ENCODE results near the gene ASTN2.
A peak's percentile ranks its signal among the peaks of the same experiment; 100 is the strongest.

The ASTN2 gene

DNA sequence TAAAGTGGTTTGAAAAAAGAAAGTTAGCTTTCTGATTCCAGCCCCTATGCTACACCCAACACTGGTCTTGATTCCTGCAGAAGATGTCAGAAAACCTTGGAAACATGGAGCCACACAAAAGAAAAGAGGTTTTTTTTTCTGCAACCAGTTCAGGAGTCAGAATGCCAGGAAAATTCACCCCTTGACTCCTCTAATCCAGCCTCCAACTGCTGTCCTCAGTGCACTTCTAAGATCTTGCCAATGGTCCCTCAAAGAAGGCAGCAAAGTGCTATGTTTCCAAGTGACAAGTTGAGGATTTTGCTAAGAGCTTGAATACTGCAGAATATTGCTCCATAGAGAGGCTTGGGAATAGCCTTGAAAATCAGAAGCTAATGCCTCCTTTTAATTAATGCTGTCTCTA lies 617.6 kb downstream of the ASTN2 start:
- TF ChIP-seq, protein P1, sequence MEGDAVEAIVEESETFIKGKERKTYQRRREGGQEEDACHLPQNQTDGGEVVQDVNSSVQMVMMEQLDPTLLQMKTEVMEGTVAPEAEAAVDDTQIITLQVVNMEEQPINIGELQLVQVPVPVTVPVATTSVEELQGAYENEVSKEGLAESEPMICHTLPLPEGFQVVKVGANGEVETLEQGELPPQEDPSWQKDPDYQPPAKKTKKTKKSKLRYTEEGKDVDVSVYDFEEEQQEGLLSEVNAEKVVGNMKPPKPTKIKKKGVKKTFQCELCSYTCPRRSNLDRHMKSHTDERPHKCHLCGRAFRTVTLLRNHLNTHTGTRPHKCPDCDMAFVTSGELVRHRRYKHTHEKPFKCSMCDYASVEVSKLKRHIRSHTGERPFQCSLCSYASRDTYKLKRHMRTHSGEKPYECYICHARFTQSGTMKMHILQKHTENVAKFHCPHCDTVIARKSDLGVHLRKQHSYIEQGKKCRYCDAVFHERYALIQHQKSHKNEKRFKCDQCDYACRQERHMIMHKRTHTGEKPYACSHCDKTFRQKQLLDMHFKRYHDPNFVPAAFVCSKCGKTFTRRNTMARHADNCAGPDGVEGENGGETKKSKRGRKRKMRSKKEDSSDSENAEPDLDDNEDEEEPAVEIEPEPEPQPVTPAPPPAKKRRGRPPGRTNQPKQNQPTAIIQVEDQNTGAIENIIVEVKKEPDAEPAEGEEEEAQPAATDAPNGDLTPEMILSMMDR (IDR thresholded peaks at IDR 0.05; ENCODE audit: insufficient read depth, missing control alignments): no peak
- DNase-seq (ENCODE audit: insufficient read length, low spot score) (no peak), FAIRE-seq (no peak)

DNA sequence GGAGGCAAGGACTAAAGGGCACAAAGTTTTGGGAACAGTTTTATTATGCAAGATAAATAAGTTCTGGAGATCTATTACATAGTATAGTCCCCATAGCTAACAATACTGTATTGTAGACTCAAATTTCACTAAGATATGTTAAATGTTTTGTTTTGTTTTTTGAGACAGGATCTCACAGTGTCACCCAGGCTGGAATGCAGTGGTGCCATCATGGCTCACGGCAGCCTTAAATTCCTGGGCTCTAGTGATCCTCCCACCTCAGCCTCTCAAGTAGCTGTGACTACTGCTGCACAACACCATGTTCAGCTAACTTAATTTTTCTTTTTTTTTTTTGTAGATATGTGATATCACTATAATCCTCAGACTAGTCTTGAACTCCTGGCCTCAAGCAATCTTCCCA lies 618.2 kb downstream of the ASTN2 start:
- TF ChIP-seq, protein P1 (IDR thresholded peaks at IDR 0.05; ENCODE audit: insufficient read depth, missing control alignments): no peak
- no peak for DNase-seq (ENCODE audit: insufficient read length, low spot score)
- FAIRE-seq: no peak

DNA sequence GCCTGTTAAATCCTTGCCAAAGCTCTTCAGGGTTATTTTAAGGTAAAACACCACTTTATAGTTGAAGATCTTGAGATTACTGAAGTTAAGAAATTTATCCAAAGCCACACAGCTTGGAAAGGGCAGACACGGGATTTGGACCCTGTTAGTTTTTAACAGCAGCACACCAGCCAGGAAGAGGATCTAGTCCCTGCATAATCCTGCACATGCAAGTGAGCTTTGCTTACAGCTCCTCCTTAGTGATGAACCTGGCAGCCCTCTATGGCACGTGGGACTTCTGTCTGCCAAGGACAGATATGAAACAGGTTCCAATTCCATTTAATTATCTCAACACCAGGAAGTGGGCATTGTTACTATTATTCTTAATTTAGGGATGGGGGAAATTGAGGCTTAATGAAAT lies 619.0 kb downstream of the ASTN2 start:
- FAIRE-seq: no peak
- no peak for DNase-seq (ENCODE audit: insufficient read length, low spot score)
- TF ChIP-seq, protein P1 (IDR thresholded peaks at IDR 0.05; ENCODE audit: insufficient read depth, missing control alignments): no peak

GRCh38 chr9:116792271-116792670 lies 622.6 kb downstream of the ASTN2 start:
- FAIRE-seq: peak; percentile 53
- TF ChIP-seq, protein P1 (IDR thresholded peaks at IDR 0.05; ENCODE audit: insufficient read depth, missing control alignments): no peak
- DNase-seq (ENCODE audit: insufficient read length, low spot score): no peak

GRCh38 chr9:116791326-116791725 lies 623.5 kb downstream of the ASTN2 start:
- FAIRE-seq (peak; percentile 74), DNase-seq (ENCODE audit: insufficient read length, low spot score) (no peak)
- TF ChIP-seq, protein P1 (IDR thresholded peaks at IDR 0.05; ENCODE audit: insufficient read depth, missing control alignments): no peak

- TF ChIP-seq, protein P1 (IDR thresholded peaks at IDR 0.05; ENCODE audit: insufficient read depth, missing control alignments): no peak
- peak; percentile 32 for FAIRE-seq
- no peak for DNase-seq (ENCODE audit: insufficient read length, low spot score)
These were observed 625.8 kb downstream of the ASTN2 start for GRCh38 chr9:116789081-116789480.

DNA sequence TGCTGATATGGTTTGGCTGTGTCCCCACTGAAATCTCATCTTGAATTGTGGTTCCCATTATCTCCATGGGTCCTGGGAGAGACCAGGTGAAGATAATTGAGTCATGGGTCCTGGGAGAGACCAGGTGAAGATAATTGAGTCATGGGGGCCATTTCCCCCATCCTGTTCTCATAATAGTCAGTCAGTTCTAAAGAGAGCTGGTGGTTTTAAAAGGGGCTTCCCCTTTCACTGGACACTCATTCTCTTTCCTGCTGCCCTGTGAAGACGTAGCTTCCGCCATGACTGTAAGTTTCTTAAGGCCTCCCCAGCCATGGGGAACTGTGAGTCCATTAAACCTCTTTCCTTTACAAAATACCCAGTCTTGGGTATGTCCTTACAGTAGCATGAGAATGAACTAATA lies 628.1 kb downstream of the ASTN2 start:
- TF ChIP-seq, protein P1 (IDR thresholded peaks at IDR 0.05; ENCODE audit: insufficient read depth, missing control alignments): no peak
- FAIRE-seq: no peak
- DNase-seq (ENCODE audit: insufficient read length, low spot score): no peak
